Stimulated activated CD8-positive, alpha-beta memory T cell treated with anti-CD3 and anti-CD28 coated beads, Interleukin-4, amount 100 ng/mL, for 48 hours (primary cell): ENCODE data around the gene GFRA1.
A peak's percentile ranks its signal among the peaks of the same experiment; 100 is the strongest.

Source experiments
- DNase-seq: peaks from one replicate; pipeline ENCODE4 v3.0.0-alpha.2; 2020

Gene GFRA1

DNA sequence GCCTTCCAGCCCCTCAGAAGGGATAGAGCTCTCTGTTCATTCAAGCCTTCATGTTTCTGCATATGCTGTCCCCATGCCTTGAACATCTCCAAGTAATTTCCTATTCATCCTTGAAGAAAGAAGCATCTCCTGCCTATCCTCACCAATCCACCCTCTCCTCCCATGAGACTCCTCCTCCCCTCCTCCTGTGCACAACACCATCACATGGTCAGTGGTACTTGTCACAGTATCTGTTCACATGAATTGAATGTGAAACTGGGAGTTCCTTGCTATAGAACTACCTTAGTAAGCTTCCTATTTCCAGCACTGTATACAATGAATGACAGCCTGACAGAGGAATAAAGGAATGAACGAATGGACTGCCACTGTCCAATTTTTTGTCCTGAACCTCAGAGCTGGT lies 115.5 kb downstream of the GFRA1 start:
- DNase-seq, result no peak

- no peak for DNase-seq
Measured at GRCh38 chr10:116156819-116157218, 116.2 kb downstream of the GFRA1 start.

- no peak for DNase-seq
Measured at GRCh38 chr10:116155191-116155590, 117.8 kb downstream of the GFRA1 start.

DNA sequence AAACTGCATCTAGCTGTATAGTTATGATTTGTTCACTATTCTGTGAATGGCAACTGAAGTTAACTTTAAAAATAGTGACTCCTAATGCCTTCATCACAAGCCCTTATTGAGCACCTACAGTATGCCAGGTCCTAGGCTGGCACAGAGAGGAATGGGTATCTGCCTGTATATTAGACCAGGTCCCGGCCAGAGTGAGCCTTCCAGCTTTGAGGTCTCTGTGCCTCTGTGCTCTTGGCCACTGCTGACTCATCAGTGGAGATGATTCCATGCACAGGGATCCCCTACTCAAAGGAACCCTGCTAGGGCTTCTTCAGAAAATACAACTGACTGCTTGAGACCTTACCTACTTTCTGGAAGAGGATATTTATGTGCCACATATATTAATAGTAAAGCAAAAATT lies 118.4 kb downstream of the GFRA1 start:
- DNase-seq, result no peak

DNA sequence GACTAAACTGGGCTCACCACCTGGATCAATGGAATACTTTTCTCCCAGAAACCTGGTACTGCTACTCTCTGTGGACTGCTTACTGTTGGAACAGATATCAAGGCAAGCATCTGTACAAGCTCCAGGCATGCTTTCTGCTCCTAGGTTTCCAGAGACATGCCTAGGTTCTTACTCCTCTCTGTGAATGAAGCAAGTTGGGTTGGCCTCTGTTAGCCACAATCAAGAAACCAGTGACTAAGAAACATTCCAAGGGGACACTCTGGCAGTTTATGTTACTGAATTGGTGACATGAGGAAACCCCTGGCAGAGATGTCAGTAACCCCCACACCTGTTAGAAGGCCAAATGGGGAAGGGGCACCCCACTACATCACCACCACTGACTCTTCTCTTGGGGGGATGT lies 121.9 kb downstream of the GFRA1 start:
- no peak for DNase-seq

DNA sequence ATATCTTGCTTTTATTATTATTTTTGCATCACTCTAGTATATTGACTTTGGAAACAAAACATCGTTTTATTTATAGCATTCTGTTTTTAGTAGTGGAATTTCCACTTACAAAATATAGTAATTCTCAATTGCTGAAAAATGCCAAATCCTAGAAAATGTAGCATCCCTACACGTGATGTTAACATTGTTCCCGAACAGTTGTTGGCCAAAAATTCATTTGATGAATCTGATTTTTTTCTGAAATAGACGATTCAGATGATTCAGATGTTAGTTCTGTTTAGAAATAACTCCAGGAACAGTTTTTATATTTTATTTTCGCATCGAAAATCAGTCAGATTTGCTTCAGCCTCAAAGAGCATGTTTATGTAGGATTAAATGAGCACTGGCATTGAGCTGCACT lies 122.4 kb downstream of the GFRA1 start:
- no peak for DNase-seq

DNA sequence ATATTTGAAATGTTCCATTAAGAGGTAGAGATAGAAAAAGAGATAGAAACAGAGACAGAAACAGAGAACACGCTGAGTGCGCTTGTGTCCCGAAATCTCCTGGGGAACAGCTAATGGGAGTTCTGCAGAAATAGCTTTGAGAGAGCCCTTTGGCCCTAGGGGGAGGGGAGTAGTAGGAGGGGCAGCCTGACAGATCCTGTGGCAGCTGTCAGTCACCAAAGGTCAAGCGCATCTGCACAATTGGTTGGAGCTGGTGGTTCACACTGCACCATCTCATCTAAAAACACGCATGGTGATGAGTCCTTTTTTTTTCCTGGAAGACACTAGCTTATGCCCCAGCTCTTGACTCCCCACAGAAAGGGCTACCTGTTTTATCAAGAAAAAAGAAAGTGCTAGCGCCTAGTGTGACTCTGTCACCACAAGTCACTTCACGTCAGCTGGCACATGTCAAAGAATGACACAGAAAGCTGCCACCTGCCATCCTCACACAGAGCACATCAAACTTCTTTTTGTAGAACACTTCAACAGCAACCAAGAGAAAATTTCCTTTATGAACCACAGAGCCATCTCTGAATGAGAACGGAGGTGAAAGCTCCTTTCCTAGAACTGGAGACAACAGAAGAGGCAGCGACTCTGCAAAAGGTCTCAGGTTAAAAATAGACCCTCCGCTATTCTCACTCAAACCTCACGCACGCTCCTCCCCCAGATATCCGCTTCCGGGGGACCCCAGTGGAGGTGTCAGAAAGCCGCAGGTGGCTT lies 125.7 kb downstream of the GFRA1 start:
- peak; percentile 28 for DNase-seq

DNA sequence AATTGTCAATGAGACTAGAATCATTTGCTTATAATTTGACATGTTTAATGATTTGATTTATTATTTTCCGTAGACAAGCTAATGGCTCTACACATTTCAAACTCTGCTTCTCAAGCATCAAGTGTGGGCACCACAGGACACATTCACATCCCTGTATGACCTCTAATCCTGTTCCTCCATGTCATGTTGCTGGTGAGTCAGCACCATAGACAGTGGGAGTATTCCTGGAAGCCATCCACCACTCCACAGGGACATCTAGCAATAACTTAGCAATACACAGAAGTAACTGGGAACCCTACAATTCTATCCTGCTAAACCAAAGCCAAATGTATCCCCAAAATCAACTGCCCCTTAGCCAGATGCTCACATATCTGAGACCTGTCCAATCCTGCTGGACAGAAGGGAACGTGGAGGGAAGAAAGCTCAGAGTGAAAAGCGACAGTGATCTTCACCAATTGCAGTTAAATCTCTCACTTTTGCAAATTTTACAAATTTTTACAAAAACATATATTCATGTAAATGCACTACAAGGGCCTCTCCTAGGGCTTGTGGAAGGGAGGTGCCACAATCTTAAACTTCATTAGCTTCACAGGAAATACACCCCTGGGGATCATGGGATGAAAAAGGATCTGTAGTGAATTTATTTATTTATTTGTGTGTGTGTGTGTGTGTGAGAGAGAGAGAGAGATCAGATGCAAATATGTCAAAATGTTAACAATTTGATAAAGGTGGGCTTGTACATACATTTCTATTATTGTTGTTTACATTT lies 126.5 kb downstream of the GFRA1 start:
- DNase-seq, result no peak

- DNase-seq, result no peak
Measured at GRCh38 chr10:116143673-116144222, 129.3 kb downstream of the GFRA1 start.

DNA sequence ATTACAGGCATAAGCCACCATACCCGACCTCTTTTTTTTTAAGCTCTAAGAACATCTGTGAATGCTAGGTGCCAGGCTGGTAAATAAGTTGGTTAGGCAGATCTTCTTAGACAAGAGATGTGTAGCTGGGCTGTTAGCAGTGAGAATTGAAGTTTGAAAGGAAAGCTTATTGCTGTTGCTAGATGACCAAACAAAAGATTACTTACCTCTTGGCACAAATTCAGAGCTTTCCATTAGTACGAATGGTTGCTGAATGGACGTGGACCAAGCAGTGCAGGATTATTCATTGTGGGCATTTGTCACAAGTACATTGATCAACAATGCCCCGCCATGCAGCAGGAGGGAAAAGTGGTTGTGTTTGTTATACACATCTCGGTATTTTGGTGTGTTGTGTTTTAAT lies 131.2 kb downstream of the GFRA1 start:
- DNase-seq, result no peak

- DNase-seq, result no peak
Measured at GRCh38 chr10:116141246-116141645, 131.8 kb downstream of the GFRA1 start.

- no peak for DNase-seq
Measured at GRCh38 chr10:116139886-116140285, 133.1 kb downstream of the GFRA1 start.

DNA sequence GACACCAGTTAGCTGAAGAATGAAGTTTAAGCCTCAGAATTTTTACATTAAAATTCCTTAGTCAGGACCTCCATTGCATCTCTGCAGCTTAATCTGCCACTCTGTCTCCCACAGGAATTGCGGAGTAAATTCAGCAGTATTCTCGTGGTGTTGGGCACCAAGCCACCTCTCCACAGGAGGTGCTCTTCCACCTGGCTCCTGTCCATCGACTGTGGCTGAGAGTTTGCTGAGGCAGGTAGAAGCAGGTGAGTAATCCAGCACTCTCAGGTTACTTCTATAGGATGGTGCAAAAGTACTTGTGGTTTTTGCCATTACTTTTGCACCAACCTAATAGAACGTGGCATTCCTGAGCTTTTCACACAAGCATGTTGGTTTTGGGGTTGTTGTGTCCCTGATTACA lies 134.1 kb downstream of the GFRA1 start:
- no peak for DNase-seq

DNA sequence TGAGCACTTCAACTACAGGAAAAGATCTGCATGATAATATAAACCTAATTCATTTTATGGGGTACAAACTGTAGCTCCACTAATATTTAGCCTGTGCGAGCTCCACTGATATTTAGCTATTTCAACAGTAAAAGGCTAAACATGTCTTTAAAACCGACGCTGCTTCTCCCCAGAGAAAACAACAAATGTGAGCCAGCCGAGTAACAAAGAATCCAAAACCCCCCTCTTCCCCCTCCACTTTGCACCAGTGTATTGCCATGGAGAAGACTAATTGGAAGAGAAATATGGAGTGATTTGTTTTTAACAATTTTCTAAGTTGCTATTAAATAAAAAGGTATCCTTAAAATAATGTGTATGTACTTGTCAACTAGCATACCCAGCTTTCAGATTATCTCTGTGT lies 136.7 kb downstream of the GFRA1 start:
- no peak for DNase-seq

GRCh38 chr10:116134322-116134721 lies 138.7 kb downstream of the GFRA1 start:
- no peak for DNase-seq

DNA sequence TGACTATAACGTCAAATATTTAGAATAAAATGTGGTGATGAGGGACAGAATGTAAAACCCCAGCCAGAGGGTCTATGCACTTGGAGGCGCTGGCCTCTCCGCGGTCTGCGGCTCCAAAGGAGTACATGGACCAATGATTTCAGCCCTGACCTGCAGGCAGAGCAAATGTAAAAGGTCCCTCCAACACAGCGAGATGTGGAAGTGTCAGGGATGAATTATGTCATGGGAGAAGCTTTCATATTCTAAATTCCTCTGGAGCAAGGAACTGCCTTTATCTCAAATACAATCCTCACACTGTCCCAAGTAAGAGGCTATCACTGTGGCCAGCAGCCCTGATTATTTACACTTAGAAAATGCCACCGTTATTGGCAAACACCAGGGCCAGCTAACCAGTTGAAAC lies 139.4 kb downstream of the GFRA1 start:
- DNase-seq, result no peak

GRCh38 chr10:116132780-116133399 lies 140.1 kb downstream of the GFRA1 start:
- DNase-seq, result no peak

DNA sequence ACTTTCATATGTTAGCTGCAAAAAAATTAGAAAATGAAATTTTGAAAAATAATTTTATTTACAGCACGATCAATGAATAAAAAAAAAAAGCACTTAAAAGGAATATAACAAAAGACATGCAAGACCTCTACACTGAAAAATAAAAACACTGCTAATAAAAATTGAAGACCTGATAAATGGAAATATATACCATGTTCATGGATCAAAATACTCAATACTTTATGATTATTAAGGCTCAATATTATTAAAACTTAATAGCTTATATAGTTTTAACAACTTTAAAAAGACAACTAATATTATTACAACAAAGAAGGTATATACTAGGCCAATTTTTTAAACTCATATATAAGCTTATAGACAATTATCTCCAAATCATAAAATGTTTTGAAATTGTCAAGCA lies 143.0 kb downstream of the GFRA1 start:
- no peak for DNase-seq

GRCh38 chr10:116126954-116127695 lies 145.9 kb downstream of the GFRA1 start:
- DNase-seq, result no peak

DNA sequence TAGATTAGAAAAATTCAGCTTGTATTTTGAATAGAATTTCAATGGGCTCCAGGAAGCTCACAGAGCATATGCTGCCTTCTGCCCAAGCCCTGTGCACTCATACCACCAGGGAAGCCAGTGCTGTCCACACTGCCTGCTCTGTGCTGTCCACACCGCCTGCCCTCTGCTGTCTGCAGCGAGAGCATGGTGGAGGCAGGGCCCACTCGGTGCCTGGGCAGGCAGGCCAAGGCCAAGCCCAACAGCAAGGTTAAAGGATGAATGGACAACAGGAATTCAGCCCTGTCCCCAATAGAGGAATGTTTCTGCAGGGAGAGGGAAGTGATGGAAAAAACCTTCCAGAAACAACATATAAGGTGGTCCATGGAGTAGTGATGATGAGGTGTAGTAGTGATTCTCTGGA lies 146.8 kb downstream of the GFRA1 start:
- no peak for DNase-seq

- no peak for DNase-seq
Measured at GRCh38 chr10:116125180-116125579, 147.8 kb downstream of the GFRA1 start.

GRCh38 chr10:116124777-116125176 lies 148.2 kb downstream of the GFRA1 start:
- DNase-seq, result no peak

- DNase-seq, result no peak
Measured at GRCh38 chr10:116122664-116123063, 150.3 kb downstream of the GFRA1 start.
